HG03060 (cell line): ENCODE data around the gene IFIT2.
"Not testable (repeated sequence)": the region's sequence is repeated elsewhere in the genome, so short reads cannot be mapped to it uniquely, and the experiment has no call there.

Experiments used
- ATAC-seq: cut with Tn5 transposase; IDR thresholded peaks from one replicate; pipeline ENCODE4 v1.9.1; 2021; ENCODE audit warnings: low read depth, moderate number of reproducible peaks; ENCODE audit not compliant: unreplicated experiment

IFIT2 gene

DNA sequence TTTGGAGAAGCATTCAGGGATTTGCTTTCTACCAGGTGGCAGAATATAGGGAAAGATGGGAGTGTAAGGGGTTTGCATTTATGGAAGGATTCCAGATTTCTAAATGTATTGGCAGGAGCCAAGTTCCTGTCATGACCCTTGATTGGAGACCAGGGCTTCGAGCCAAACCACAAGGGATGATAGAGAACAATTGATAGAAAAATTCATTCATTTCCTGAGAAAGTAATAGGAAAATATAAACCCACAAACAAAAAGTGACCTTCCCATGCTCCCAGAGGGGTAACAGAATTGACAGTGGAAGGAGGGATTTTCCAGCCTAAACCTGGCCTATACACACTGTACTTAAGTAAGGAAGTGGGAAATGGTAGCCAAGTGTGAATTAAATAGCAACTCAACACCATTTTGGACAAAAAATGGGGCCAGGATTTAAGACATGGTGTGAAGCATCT, 22.4 kb upstream of the IFIT2 start:
- ATAC-seq = no peak

- no peak for ATAC-seq
Observed at GRCh38 chr10:89280508-89280907, 21.3 kb upstream of the IFIT2 start.

DNA sequence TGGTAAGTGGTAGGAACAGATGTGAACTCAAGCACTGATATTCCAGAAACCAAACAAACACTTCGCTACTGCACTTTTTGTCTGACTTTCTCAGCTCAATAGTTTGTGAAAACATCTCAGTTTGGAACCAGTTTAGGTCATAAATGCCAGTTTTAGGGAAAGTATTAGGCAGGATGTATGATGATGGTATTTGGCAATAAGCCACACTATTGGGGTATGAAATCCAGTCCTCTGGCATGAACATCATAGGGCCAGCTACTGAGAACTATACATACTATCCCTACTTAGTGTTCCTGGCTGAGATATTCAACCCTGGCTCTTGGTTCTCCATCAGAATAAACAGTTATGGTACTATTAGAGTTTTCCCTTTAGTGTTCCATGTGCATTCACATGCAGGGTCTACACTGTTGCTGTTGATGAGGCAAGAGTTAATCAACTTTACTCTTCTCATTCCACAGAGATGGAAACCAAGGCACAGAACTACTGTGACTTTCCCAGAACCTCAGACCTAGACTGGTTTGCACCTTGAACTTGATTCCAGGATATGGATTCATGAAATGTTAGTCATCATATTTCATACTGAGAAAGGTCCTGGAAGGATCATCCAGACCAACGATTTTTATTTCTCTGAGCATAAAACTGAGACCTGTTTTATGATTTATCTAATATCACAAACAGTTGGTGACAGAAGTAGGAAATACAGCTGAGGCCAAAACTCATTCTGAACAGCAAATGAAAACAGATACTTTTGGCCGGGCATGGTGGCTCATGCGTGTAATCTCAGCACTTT, 20.0 kb upstream of the IFIT2 start:
- no peak for ATAC-seq

GRCh38 chr10:89283025-89283935, 18.6 kb upstream of the IFIT2 start:
- no peak for ATAC-seq

- ATAC-seq = no peak
Observed at GRCh38 chr10:89283936-89284475, 17.8 kb upstream of the IFIT2 start.

DNA sequence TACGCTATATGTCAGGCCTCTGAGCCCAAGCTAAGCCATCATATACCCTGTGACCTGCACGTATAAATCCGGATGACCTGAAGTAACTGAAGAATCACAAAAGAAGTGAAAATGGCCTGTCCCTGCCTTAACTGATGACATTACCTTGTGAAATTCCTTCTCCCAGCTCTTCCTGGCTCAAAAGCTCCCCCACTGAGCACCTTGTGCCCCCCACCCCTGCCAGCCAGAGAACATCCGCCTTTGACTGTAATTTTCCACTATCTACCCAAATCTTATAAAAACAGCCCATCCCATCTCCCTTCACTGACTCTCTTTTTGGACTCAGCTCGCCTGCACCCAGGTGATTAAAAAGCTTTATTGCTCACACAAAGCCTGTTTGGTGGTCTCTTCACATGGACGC, 17.1 kb upstream of the IFIT2 start:
- not testable (repeated sequence) for ATAC-seq

DNA sequence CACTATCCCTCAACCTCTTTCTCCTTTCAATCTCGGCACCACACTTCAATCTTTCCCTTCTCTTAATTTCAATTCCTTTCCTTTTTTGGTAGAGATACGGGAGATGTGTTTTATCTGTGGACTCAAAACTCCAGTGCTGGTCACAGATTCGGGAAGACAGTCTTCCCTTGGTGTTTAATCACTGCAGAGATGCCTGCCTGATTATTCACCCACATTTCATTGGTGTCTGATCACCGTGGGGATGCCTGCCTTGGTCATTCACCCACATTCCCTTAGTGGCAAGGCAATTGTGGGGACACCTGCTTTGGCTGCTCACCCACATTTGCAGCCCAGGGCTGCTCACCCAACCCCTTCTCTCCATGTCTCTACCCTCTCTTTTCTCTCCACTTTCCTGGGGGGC, 16.5 kb upstream of the IFIT2 start:
- ATAC-seq = not testable (repeated sequence)

DNA sequence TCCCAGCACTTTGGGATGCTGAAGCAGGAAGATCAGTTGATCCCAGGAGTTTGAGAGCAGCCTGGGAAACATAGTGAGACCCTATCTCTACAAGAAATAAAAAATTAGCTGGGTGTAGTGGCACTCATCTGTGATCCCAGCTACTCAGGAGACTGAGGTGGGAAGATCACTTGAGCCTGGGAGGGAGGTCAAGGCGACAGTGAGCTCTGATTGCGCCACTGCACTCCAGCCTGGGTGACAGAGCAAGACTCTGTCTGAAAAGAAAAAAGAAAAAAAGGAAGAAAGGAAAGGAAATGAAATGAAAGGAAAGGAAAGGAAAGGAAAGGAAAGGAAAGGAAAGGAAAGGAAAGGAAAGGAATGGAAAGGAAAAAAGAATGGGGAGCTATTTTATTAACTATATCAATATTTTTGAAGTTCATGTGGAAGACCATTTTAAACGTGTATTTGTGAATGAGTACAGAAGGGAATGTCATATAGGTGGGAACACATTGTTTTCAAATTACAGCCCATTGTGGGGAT, 7.1 kb upstream of the IFIT2 start:
- no peak for ATAC-seq

DNA sequence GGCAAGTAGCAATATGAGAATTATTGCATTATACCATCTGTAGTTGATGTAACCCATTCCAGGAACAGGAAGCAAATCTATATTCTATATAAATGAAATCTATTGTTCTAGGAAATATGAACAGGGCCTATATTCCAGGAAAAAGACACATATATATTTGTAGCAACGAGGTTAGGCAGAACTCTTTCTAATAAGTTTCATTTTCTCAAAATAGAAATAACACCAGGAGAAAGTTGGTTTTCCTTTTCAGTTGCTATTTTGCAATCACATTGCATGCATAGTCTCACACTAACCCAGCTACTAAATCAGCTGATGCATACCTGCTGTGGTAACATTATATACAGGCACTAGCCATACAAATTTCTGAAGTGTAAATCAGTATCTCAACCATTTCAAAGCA, 6.2 kb upstream of the IFIT2 start:
- ATAC-seq = no peak

- no peak for ATAC-seq
Observed at GRCh38 chr10:89296220-89296648, 5.6 kb upstream of the IFIT2 start.

DNA sequence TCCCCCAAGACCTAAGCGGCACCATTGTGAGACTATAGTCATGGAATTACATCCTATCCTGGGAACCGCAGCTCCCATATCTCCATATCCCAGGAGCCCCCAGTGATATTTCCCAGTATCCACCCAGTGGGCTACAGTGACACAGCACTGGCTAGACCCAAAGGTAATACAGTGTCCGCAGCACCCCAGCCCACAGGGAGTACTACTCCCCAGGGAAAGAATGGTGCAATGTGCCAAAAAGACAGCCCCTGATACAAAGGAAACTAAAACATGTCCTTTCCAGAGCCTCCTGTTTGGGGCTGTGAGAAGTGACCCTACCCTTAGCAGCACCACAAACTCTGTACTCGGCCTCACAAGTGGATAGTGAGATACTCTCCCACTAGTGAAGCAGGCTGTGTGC, 4.5 kb upstream of the IFIT2 start:
- no peak for ATAC-seq

- no peak for ATAC-seq
Observed at GRCh38 chr10:89297791-89298190, 4.1 kb upstream of the IFIT2 start.

DNA sequence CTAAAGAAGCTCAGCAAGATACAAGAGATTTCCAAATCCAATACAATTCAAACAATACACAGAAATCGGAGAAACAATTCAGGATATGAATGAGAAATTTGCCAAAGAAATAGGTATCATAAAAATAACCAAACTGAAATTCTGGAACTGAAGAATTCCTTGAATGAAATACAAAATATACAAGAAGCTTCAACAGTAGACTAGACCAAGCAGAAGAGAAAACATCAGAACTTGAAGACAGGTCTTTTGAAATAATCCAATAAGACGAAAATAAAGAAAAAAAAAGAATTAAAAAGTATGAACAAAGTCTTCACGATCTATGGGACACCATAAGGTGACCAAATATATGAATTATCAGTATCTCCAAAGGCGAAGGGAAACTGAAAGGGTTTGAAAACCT, 2.8 kb upstream of the IFIT2 start:
- no peak for ATAC-seq

DNA sequence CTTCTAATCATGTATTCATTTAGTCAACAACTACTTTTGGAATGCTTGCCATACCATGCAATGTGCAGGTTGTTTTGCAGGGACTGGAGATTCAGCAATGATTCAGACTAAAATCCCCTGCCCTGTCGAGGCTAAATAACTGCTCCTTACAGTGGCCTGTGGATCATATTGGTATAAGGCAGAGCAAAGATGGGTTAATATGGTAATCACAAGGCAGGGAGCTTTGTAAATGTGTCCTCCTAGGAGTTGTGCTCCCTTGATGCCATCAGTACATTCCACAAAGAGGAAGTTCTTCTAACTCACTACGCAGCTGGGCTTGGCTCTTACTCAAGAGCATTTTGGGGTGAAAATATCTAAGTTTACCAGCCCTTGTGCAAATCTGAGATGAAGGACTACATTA, 614 bp upstream of the IFIT2 start:
- ATAC-seq = no peak

GRCh38 chr10:89302625-89303024, 779 bp downstream of the IFIT2 start:
- no peak for ATAC-seq

- ATAC-seq = no peak
Observed at GRCh38 chr10:89303161-89303560, 1.3 kb downstream of the IFIT2 start.

DNA sequence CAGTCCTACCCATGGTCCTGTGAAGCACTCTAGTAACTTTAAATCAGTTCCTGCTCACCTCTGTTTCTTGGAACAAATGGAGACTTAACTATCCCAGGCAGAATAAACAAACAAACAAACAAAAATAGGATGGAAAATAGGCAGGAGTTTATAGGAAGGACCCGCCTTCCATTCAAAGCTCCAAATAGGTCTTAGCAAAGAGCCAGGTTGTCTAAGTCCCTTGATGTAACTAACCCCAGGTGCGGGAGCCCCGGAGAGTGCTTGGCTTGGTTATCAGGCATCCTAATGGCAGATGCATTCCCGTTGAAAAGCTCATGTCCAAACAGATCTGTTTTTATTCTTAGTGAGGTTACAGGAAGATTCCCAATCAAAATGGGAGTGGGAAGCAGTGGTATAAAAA, 2.2 kb downstream of the IFIT2 start:
- ATAC-seq = no peak

DNA sequence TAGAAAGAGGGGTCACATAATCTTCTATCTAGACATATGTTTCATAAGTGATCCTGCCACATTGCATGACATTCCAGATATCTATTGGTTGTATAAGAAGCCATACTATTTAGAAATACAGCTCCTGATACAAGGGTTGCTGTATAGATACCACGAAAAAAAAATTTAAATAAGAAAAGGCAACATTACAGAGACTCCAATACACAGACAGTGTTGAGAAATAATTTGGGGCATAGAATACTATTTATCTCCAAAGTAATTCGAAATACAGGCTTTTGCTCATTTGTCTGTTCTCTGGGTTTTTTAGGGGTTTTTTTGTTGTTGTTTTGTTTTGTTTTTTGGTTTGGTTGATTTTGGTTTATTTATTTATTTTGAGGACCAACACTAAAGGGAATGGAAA, 2.6 kb downstream of the IFIT2 start:
- ATAC-seq = no peak

DNA sequence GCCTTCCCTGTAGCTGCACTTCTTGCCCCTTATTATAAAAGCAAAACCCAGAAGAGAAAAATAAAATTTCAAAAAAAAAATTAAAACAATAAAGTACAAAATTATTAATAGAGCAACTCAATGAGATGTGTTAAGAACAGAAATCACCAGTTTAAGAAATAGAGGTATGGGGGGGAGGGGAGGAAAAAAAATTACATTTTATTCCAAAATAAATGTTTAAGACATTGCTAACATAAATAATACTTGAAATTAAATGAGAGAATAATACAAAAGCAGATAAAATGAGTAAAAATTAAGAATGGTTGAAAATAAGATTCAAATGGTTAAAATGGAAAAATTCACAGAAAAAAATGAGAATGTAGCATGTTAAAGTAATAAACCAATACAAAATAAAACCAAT, 3.1 kb downstream of the IFIT2 start:
- ATAC-seq = no peak

DNA sequence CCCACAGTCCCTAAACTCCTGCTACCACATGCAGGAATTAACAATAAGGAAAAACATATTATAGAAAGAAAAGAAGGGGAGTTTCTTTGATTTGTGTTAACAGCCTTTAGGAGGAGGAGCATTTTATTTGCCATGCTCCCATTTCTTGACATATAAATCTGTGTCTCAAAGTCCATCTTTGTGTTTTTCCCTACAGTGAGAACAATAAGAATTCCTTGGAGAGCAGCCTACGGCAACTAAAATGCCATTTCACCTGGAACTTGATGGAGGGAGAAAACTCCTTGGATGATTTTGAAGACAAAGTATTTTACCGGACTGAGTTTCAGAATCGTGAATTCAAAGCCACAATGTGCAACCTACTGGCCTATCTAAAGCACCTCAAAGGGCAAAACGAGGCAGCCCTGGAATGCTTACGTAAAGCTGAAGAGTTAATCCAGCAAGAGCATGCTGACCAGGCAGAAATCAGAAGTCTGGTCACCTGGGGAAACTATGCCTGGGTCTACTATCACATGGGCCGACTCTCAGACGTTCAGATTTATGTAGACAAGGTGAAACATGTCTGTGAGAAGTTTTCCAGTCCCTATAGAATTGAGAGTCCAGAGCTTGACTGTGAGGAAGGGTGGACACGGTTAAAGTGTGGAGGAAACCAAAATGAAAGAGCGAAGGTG, 4.1 kb downstream of the IFIT2 start:
- no peak for ATAC-seq
